GM20000 (cell line): ENCODE data around the gene CHPF.
A peak's percentile ranks its signal among the peaks of the same experiment; 100 is the strongest.

ENCODE experiments used
- DNase-seq: peaks from one replicate; pipeline ENCODE4 v3.0.0; 2012; ENCODE audit warnings: low spot score
- TF ChIP-seq, protein P1 (sequence below): IDR thresholded peaks from 2 replicates; pipeline ENCODE4 v1.5.1; 2012; ENCODE audit warnings: mild to moderate bottlenecking, control low read depth; ENCODE audit errors: extremely low read depth, missing control alignments

The CHPF gene

GRCh38 chr2:219570924-219571310 lies 27.3 kb upstream of the CHPF start:
- TF ChIP-seq, protein P1, sequence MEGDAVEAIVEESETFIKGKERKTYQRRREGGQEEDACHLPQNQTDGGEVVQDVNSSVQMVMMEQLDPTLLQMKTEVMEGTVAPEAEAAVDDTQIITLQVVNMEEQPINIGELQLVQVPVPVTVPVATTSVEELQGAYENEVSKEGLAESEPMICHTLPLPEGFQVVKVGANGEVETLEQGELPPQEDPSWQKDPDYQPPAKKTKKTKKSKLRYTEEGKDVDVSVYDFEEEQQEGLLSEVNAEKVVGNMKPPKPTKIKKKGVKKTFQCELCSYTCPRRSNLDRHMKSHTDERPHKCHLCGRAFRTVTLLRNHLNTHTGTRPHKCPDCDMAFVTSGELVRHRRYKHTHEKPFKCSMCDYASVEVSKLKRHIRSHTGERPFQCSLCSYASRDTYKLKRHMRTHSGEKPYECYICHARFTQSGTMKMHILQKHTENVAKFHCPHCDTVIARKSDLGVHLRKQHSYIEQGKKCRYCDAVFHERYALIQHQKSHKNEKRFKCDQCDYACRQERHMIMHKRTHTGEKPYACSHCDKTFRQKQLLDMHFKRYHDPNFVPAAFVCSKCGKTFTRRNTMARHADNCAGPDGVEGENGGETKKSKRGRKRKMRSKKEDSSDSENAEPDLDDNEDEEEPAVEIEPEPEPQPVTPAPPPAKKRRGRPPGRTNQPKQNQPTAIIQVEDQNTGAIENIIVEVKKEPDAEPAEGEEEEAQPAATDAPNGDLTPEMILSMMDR: no peak
- peak; percentile 39 for DNase-seq

GRCh38 chr2:219570194-219570923 lies 26.8 kb upstream of the CHPF start:
- TF ChIP-seq, protein P1: no peak
- DNase-seq: peak; percentile 47

DNA sequence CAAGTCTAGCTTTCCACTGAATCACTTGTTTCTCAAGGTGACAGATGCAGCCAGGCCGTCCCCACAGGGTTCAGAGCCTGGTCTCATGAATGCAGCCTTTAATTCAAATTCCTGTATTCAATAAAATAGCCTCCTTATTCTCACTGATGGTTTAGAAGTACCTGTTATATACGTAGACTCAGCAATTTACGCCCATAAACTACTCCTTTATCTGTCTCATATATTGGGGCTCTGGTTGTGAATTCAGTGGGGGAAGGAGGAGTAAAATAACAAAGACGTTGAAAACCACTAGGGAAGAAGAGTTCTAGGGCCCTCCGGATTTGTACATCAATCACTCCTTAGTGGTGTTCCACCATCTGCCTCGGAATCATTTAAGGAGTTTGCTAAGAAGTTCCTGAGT lies 26.0 kb upstream of the CHPF start:
- peak; percentile 19 for DNase-seq
- TF ChIP-seq, protein P1: no peak

- peak; percentile 5 for DNase-seq
- TF ChIP-seq, protein P1: no peak
These were observed 25.4 kb upstream of the CHPF start for GRCh38 chr2:219569041-219569440.

GRCh38 chr2:219567791-219568361 lies 24.3 kb upstream of the CHPF start:
- DNase-seq: peak; percentile 12
- TF ChIP-seq, protein P1: no peak

DNA sequence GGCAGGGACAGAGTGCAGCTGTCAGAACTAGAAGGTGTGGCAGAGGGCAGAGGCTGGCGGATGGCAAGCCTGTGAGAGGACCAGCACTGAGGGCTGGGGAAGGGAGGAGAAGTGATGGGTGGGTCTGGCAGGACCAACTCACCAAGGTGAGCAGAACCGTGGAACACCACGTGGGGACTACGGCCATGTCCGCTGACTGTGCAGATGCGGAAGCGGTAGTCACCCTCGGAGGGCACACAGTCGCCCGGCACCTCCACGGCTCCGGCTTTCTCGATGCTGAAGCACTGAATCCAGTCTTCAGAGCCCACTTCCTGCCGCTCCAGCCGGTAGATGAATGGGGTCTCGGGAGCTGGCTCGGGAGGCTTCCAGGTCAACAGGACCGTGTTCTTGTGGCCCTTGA lies 23.5 kb upstream of the CHPF start:
- TF ChIP-seq, protein P1: no peak
- no peak for DNase-seq

DNA sequence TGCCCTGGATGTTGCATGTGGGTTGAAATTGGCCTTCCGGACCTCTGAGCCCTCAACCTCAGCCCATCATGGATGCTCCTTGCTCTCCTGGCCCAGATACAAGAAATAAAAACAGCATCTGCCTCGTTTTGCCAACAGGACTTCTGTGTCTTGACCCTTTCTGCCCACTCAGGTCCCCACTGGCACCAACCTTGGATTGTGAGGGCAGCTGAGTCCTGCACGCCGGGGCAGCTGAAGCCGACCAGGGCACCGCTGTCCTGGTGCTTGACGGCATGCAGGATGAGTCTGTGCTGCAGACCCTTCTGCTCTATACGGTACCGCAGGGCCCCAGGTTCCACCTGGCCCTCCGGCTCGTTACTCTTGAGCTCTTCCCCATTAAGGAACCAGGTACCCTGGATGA lies 23.0 kb upstream of the CHPF start:
- peak; percentile 3 for DNase-seq
- TF ChIP-seq, protein P1: no peak
